ENCODE measurements around the gene TMPRSS4.

The TMPRSS4 gene

GRCh38 chr11:118155776-118156530 is 79.1 kb downstream of the TMPRSS4 start:
- no peak for DNase-seq (ENCODE audit: low read depth)

GRCh38 chr11:118156531-118157185 is 79.8 kb downstream of the TMPRSS4 start:
- no peak for DNase-seq (ENCODE audit: low read depth)

DNA sequence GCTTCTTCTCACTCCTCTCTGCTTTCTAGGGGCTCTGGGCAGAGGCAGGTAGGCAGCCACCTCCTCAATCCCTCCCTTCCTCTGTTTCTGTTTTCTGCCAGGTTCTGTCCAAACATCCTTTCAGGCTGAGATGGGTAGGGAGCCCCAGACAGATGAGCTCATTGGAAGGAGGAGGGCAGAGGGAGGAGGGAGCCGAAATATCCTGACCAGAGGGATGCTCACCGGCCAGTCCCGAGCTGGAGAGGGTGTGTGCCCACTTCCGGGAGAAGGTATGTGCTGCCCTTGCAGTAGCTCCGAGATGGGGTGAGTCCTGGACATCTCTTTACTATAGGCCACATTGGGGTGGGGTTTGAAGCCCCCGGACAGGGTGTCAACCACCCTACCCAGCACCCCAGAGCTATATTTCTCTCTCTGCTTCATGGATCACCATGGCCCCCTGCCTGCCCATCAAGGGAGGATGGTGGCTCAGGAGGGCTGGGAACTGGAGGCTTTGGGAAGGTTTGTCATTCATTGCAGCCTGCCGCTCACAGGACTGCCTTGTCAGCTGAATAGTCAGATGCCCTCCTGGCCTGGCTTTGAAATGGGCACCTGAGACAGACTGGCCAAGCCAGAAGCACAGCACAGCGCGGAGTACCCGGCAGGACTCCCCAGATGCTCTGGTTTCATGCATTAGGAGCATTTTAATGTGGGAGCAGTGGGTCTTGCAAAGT is 80.5 kb downstream of the TMPRSS4 start:
- no peak for DNase-seq (ENCODE audit: low read depth)

DNA sequence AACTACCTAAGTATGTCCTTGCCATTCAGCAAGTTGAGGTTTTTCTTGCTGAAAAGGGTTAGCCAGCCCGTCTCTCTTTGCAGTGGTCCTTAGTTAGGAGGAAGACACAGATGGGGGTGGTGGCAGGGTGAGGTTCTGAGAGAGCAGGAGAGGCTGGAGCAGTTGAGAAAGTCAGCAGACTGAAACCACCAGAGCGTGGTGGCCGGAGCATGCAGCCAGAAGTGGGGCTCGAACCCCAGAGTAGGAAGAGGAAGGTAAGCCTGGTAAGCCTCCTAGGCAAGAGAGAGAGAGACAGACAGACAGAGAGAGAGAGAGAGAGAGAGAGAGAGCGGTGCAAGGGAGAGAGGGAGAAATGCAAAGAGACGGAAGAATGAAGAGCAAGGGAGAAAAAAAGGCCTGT is 84.9 kb downstream of the TMPRSS4 start:
- DNase-seq (ENCODE audit: low read depth): no peak

DNA sequence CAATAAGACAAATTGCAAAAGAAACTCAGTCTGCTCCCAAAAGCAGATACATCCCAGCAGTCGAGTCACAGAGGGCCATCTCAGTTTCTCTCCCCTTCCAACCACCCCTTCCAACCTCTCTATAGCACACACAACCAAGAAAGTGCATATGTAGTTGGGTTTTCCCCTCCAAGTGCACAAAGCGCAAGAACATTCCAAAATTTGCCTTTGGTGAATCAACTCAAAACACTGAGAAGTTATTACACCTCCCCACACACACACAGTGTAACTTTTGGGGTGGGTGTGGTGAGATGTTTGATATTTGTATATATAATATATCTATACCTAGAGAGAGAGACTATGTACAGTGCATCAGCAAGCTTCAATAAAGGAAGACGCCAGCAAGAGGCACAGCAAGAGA is 86.0 kb downstream of the TMPRSS4 start:
- DNase-seq (ENCODE audit: low read depth): no peak

DNA sequence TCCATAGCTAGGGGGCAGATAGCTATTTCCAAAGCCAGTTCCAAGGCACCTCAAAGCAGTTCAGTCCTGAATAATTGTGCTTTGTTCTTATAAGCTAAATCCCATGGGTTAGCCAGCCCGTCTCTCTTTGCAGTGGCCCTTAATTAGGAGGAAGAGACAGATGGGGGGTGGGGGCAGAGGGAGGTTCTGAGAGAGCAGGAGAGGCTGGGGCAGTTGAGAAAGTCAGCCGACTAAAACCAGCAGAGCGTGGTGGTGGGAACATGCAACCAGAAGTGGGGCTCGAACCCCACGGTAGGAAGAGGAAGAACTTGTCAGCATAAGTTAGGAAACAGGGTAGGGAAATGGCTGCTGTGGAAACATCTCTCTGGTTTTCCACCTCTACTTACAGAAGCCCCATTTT is 86.6 kb downstream of the TMPRSS4 start:
- DNase-seq (ENCODE audit: low read depth): no peak

DNA sequence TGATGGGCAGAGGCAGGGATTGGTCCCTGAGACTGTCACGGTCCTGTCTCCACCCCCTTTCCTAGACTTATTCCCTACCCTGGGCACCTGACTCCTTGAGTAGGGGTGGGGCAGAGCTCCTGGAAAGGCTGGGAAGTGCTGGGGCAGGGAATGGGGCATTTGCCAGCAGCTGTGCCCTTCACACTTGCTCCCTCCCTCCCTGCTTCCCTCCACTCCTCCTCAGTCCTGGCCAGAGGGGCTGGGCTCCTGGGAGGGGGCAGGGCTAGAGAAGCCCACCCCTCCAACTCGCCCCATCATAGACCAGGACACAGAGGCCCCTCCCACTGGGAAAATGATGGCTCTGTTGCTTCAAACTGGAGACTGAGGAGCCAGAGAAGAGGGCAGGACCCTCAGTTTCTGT is 88.0 kb downstream of the TMPRSS4 start:
- no peak for DNase-seq (ENCODE audit: low read depth)

- no peak for DNase-seq (ENCODE audit: low read depth)
Measured at GRCh38 chr11:118166641-118167040, 89.8 kb downstream of the TMPRSS4 start.

GRCh38 chr11:118167253-118167652 is 90.4 kb downstream of the TMPRSS4 start:
- DNase-seq (ENCODE audit: low read depth): no peak

- DNase-seq (ENCODE audit: low read depth): no peak
Measured at GRCh38 chr11:118167906-118168305, 91.0 kb downstream of the TMPRSS4 start.

GRCh38 chr11:118168316-118168715 is 91.4 kb downstream of the TMPRSS4 start:
- no peak for DNase-seq (ENCODE audit: low read depth)

DNA sequence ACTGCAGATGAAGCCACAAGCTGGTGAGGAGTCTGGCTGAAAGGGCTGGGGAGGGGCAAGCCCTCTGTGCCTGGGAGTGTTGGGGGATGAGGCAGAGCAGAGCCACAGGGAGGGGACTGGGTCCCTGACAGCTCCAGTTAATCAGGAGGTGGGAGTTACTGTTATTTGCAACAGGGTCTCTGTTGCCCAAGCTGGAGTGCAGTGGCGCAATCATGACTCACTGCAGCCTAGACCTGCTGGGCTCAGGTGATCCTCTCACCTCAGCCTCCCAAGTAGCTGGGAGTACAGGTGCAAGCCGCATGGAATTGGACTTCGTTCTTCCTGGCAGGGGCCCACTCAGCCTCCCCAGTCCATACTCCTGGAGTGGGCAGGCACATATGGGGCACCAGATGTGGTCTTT is 91.9 kb downstream of the TMPRSS4 start:
- no peak for DNase-seq (ENCODE audit: low read depth)

GRCh38 chr11:118169300-118170140 is 92.6 kb downstream of the TMPRSS4 start:
- DNase-seq (ENCODE audit: low read depth): no peak

DNA sequence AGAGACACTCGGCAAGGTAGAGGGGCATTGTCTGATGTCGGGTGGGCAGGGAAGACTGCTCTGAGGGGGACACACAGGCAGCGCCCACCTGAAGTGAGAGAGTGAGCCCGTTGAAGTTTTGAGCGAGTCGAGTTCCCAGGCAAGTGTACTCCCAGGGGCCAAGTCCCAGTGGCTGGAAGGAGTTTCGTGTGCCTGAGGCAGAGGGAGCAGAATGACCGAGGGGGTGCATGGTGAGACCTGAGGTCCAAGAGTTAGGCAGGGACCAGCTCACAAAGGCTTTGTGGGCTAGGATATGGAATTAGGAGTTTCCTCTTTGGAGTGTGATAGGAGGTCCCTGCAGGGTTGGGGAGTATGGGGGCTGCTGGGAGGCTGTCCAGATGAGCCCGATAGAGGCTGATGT is 93.4 kb downstream of the TMPRSS4 start:
- DNase-seq (ENCODE audit: low read depth): no peak

- DNase-seq (ENCODE audit: low read depth): no peak
Measured at GRCh38 chr11:118170882-118171268, 94.0 kb downstream of the TMPRSS4 start.

All from stromal cell of bone marrow (primary cell).